22Rv1 (cell line): ENCODE results near the gene DUSP22.

Experiments used
- ZFX ChIP-seq: fragments of 450-650 bp; IDR thresholded peaks from 2 replicates; pipeline ENCODE4 v1.6.1; 2017; ENCODE audit warnings: antibody characterized with exemption, borderline replicate concordance
- TF ChIP-seq, protein P1 (sequence below): fragments of 450-650 bp; IDR thresholded peaks from 2 replicates; pipeline ENCODE4 v1.5.1; 2017; ENCODE audit warnings: mild to moderate bottlenecking

DNA sequence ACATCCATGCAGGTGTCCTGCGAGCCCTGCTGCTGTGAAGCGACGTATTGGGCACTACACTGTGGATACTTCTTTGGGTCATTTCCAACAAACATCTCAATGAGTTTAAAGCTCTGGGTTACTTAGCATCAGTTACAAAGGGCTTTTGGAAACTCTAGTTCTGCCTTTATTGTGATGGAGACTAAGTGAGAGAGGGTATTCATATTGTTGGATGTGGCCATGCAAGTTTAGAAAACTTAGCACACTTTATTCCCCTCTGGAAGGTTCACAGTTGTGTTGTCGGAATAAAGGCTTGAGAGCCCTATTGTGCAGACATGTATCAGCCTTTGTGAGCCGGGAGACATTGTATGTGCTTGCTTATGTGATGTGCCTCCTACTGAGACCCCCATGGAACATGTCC lies 22.1 kb downstream of the DUSP22 start:
- TF ChIP-seq, protein P1, sequence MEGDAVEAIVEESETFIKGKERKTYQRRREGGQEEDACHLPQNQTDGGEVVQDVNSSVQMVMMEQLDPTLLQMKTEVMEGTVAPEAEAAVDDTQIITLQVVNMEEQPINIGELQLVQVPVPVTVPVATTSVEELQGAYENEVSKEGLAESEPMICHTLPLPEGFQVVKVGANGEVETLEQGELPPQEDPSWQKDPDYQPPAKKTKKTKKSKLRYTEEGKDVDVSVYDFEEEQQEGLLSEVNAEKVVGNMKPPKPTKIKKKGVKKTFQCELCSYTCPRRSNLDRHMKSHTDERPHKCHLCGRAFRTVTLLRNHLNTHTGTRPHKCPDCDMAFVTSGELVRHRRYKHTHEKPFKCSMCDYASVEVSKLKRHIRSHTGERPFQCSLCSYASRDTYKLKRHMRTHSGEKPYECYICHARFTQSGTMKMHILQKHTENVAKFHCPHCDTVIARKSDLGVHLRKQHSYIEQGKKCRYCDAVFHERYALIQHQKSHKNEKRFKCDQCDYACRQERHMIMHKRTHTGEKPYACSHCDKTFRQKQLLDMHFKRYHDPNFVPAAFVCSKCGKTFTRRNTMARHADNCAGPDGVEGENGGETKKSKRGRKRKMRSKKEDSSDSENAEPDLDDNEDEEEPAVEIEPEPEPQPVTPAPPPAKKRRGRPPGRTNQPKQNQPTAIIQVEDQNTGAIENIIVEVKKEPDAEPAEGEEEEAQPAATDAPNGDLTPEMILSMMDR = no peak
- no peak for TF ChIP-seq ZFX
